Measurements from ENCODE around the gene IGF2BP2. TPM values are rescaled to one million over a fixed set of nuclear protein-coding genes. Genes with fewer than 3 reads are reported as not detected.

The IGF2BP2 gene
- total and polyA plus RNA-seq, 9 of the 15 experiments (the other 6 are each of a cell fraction or from before 2014, with no cell fraction given), result 3.2 to 59.6 (median 30.5) TPM

- TF ChIP-seq BCOR (IDR thresholded peaks at IDR 0.05) (peak; percentile 40; the same call in 1 of the 2 replicates), ATF3 (IDR thresholded peaks at IDR 0.05) (no peak), ATF3 (CRISPR knock-in tag; conservative IDR thresholded peaks at IDR 0.05) (no peak), ZNF444 (CRISPR knock-in tag; IDR thresholded peaks at IDR 0.05) (no peak), PML (IDR thresholded peaks at IDR 0.05; ENCODE audit: low read length) (no peak), KAT8 (IDR thresholded peaks at IDR 0.05; ENCODE audit: low read depth) (no peak), RB1 (IDR thresholded peaks at IDR 0.05; ENCODE audit: low read depth) (no peak), IRF2 (CRISPR knock-in tag; IDR thresholded peaks at IDR 0.05) (no peak), KDM1A (IDR thresholded peaks at IDR 0.05) (peak; percentile 71 to 79), SRSF9 (IDR thresholded peaks at IDR 0.05; ENCODE audit: borderline replicate concordance, low read depth, low read length) (no peak), GATA2 (CRISPR knock-in tag; IDR thresholded peaks at IDR 0.05) (peak; percentile 54), REST (IDR thresholded peaks at IDR 0.05; ENCODE audit: borderline replicate concordance) (no peak), REST (CRISPR knock-in tag; IDR thresholded peaks at IDR 0.05; ENCODE audit: low read depth) (no peak), NCOR1 (IDR thresholded peaks at IDR 0.05) (peak; percentile 69), ZKSCAN3 (CRISPR knock-in tag; IDR thresholded peaks at IDR 0.05) (no peak)
- TF ChIP-seq, protein P1, sequence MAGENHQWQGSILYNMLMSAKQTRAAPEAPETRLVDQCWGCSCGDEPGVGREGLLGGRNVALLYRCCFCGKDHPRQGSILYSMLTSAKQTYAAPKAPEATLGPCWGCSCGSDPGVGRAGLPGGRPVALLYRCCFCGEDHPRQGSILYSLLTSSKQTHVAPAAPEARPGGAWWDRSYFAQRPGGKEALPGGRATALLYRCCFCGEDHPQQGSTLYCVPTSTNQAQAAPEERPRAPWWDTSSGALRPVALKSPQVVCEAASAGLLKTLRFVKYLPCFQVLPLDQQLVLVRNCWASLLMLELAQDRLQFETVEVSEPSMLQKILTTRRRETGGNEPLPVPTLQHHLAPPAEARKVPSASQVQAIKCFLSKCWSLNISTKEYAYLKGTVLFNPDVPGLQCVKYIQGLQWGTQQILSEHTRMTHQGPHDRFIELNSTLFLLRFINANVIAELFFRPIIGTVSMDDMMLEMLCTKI (IDR thresholded peaks at IDR 0.05; ENCODE audit: partially characterized antibody), result no peak
- TF ChIP-seq, protein P2, sequence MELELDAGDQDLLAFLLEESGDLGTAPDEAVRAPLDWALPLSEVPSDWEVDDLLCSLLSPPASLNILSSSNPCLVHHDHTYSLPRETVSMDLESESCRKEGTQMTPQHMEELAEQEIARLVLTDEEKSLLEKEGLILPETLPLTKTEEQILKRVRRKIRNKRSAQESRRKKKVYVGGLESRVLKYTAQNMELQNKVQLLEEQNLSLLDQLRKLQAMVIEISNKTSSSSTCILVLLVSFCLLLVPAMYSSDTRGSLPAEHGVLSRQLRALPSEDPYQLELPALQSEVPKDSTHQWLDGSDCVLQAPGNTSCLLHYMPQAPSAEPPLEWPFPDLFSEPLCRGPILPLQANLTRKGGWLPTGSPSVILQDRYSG (tag; conservative IDR thresholded peaks at IDR 0.05; ENCODE audit: low read depth), result no peak
- TF ChIP-seq, protein P3, sequence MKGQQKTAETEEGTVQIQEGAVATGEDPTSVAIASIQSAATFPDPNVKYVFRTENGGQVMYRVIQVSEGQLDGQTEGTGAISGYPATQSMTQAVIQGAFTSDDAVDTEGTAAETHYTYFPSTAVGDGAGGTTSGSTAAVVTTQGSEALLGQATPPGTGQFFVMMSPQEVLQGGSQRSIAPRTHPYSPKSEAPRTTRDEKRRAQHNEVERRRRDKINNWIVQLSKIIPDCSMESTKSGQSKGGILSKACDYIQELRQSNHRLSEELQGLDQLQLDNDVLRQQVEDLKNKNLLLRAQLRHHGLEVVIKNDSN (CRISPR knock-in tag; IDR thresholded peaks at IDR 0.05), result no peak
Measured at GRCh38 chr3:185734725-185735096, 90.1 kb downstream of the IGF2BP2 start (continued).
